OCI-LY7 (cell line): ENCODE measurements around the gene FGF3. TPM values are rescaled to one million over a fixed set of nuclear protein-coding genes. Genes with fewer than 3 reads are reported as not detected.

Experiments
- BruUV-seq: library from RNA; stranded (reverse); fragments of 400-500 nt; replicated peaks from 2 replicates; lab custom pipeline; 2021; lab: Mats Ljungman, UMichigan
- CTCF ChIA-PET: fragments of 300-600 bp; sonication (Branson Sonifier 250); formaldehyde crosslinking; loops from one replicate; lab custom pipeline; 2022; ENCODE audit warnings: antibody characterized with exemption; ENCODE audit not compliant: unreplicated experiment; lab: Charles Lee
- POLR2A ChIA-PET: fragments of 300-600 bp; sonication (Branson Sonifier 250); formaldehyde crosslinking; loops from one replicate; lab custom pipeline; 2022; ENCODE audit warnings: antibody characterized with exemption; lab: Charles Lee
- DNase-seq: peaks from one replicate; pipeline ENCODE4 v3.0.0-alpha.2; 2015; ENCODE audit warnings: low spot score
- H2AFZ ChIP-seq: fragments of 200-600 bp; sonication (generic), shearing (Covaris generic); 2 replicates; pipeline ENCODE4 v1.6.1; 2014; ENCODE audit warnings: mild to moderate bottlenecking, antibody characterized with exemption, low read length, moderate library complexity
- H3K27ac ChIP-seq: fragments of 200-600 bp; sonication (generic); 2 replicates; pipeline ENCODE4 v1.5.1; 2014; ENCODE audit warnings: mixed run types, low read depth, mild to moderate bottlenecking, moderate library complexity, low read length, inconsistent platforms; ENCODE audit not compliant: poor library complexity, severe bottlenecking
- H3K36me3 ChIP-seq: fragments of 200-600 bp; sonication (generic); 2 replicates; pipeline ENCODE4 v1.6.1; 2014; ENCODE audit warnings: mild to moderate bottlenecking, antibody characterized with exemption, low read length, moderate library complexity, mixed read lengths; ENCODE audit not compliant: insufficient read depth
- H3K4me1 ChIP-seq: fragments of 200-600 bp; sonication (generic); 2 replicates; pipeline ENCODE4 v1.5.1; 2014; ENCODE audit warnings: mild to moderate bottlenecking, low read length; ENCODE audit not compliant: insufficient read depth, poor library complexity, severe bottlenecking
- H3K4me2 ChIP-seq: fragments of 200-600 bp; sonication (generic); 2 replicates; pipeline ENCODE4 v1.6.1; 2014; ENCODE audit warnings: mild to moderate bottlenecking, low read length
- H3K4me3 ChIP-seq: fragments of 200-600 bp; sonication (generic); 2 replicates; pipeline ENCODE4 v1.5.1; 2014; ENCODE audit warnings: mild to moderate bottlenecking, low read depth, low read length; ENCODE audit not compliant: poor library complexity, severe bottlenecking
- H3K79me2 ChIP-seq: fragments of 200-600 bp; sonication (generic); 2 replicates; pipeline ENCODE4 v1.6.1; 2016; ENCODE audit warnings: low read depth, mild to moderate bottlenecking, low read length, moderate library complexity, mixed read lengths; ENCODE audit not compliant: insufficient read depth
- H3K9me2 ChIP-seq: fragments of 200-600 bp; sonication (generic); 2 replicates; pipeline ENCODE4 v1.6.1; 2016; ENCODE audit warnings: mild to moderate bottlenecking, low read length, mixed read lengths; ENCODE audit not compliant: insufficient read depth
- H3K9me3 ChIP-seq: fragments of 200-600 bp; sonication (generic); 2 replicates; pipeline ENCODE4 v1.6.1; 2014; ENCODE audit warnings: mild to moderate bottlenecking, mixed run types, low read length, mixed read lengths
- H4K20me1 ChIP-seq: fragments of 200-600 bp; sonication (generic); 2 replicates; pipeline ENCODE4 v1.6.1; 2014; ENCODE audit warnings: mild to moderate bottlenecking, antibody characterized with exemption, low read length, moderate library complexity, mixed read lengths; ENCODE audit not compliant: insufficient read depth
- CTCF ChIP-seq: fragments of 200-600 bp; sonication (generic); conservative IDR thresholded peaks from 2 replicates; pipeline ENCODE4 v1.5.1; 2014; ENCODE audit warnings: mild to moderate bottlenecking, antibody characterized with exemption, low read length, moderate library complexity, mixed read lengths
- EZH2phosphoT487 ChIP-seq: fragments of 200-600 bp; sonication (generic); IDR thresholded peaks from 2 replicates; pipeline ENCODE4 v1.6.1; 2018; ENCODE audit warnings: low read depth, borderline replicate concordance, mild to moderate bottlenecking, mixed run types, antibody characterized with exemption, low read length, moderate library complexity, mixed read lengths
- intact Hi-C: fragments of 100-400 bp; cut with micrococcal nuclease; formaldehyde crosslinking; loops from one replicate; pipeline ENCODE4 v1.10.0; 2022; ENCODE audit not compliant: unreplicated experiment
- total RNA-seq, 2 experiments: library from RNA; depleted of rRNA in 1 of 2; stranded (reverse); fragments of >200 nt in 1 of 2; shearing (Covaris generic) in 1 of 2; gene quantifications; 2 replicates each; pipeline ENCODE4 v1.2.3, GENCODE V29; 2014 to 2022

Gene FGF3
- total RNA-seq, 2 experiments from 2014 or later = not detected

GRCh38 chr11:69841859-69842698 is 22.9 kb upstream of the FGF3 start:
- Histone ChIP-seq H3K9me3 (no peaks in the 10 kb centered on the region; the same call in 1 of the 2 replicates), H3K4me1 (no peaks in the 10 kb centered on the region), H3K9me2 (no peaks in the 10 kb centered on the region), H2AFZ (no peak overlapping the region), H3K36me3 (no peaks in the 10 kb centered on the region), H3K27ac (no peak overlapping the region), H3K4me2 (no peak overlapping the region), H4K20me1 (no peaks in the 10 kb centered on the region), H3K4me3 (no peak overlapping the region), H3K79me2 (no peaks in the 10 kb centered on the region)
- ChIA-PET POLR2A (interaction anchor here (1.1 kb wide), 1 partner anchor 11 kb away, joined by 3 read pairs; no protein-coding TSS in a partner anchor), CTCF (no interaction called here)
- no peak for TF ChIP-seq EZH2phosphoT487
- TF ChIP-seq CTCF = peak; percentile 75
- BruUV-seq = no TSS peak
- peak; percentile 14 for DNase-seq
- intact Hi-C loops = loop anchor here (2.0 kb wide), 1 partner anchor 155 kb away; no protein-coding TSS in a partner anchor

GRCh38 chr11:69841170-69841858 is 22.1 kb upstream of the FGF3 start:
- POLR2A ChIA-PET = interaction anchor here (1.1 kb wide), 1 partner anchor 12 kb away, joined by 3 read pairs; no protein-coding TSS in a partner anchor
- intact Hi-C loops = no loop called here
- Histone ChIP-seq H3K79me2 (no peaks in the 10 kb centered on the region), H2AFZ (no peak overlapping the region), H3K4me2 (no peak overlapping the region), H3K36me3 (no peaks in the 10 kb centered on the region), H3K9me3 (no peaks in the 10 kb centered on the region; the same call in 1 of the 2 replicates), H3K4me1 (no peaks in the 10 kb centered on the region), H4K20me1 (no peaks in the 10 kb centered on the region), H3K9me2 (no peaks in the 10 kb centered on the region), H3K4me3 (no peak overlapping the region), H3K27ac (no peak overlapping the region)
- DNase-seq = no peak
- no TSS peak for BruUV-seq
- CTCF ChIA-PET = no interaction called here
- TF ChIP-seq CTCF = no peak
- TF ChIP-seq EZH2phosphoT487 = no peak
